ENCODE results near the gene NT5C2.
A peak's percentile ranks its signal among the peaks of the same experiment; 100 is the strongest.
"Not testable (repeated sequence)": the region's sequence is repeated elsewhere in the genome, so short reads cannot be mapped to it uniquely, and the experiment has no call there.

NT5C2 gene

DNA sequence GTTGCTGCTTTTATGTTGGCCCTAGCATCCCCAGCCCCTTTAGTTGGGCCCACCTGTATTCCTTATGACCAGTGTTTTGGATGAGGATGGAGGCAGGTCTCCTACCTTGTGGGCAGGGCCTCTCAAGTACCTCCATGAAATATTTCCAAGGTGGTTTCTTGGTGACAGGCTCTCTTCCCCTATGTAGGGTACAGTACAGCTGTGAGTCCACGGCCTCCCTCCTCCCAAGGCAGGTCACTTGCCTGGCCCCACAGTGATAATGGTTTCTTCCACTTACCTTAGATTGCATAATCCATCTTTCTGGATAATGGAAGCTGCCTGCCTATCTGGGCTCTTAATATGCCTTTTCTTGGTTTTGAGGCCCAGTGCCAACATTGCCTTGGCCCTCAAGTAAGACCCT lies 110.4 kb downstream of the NT5C2 start:
- no peak for DNase-seq

DNA sequence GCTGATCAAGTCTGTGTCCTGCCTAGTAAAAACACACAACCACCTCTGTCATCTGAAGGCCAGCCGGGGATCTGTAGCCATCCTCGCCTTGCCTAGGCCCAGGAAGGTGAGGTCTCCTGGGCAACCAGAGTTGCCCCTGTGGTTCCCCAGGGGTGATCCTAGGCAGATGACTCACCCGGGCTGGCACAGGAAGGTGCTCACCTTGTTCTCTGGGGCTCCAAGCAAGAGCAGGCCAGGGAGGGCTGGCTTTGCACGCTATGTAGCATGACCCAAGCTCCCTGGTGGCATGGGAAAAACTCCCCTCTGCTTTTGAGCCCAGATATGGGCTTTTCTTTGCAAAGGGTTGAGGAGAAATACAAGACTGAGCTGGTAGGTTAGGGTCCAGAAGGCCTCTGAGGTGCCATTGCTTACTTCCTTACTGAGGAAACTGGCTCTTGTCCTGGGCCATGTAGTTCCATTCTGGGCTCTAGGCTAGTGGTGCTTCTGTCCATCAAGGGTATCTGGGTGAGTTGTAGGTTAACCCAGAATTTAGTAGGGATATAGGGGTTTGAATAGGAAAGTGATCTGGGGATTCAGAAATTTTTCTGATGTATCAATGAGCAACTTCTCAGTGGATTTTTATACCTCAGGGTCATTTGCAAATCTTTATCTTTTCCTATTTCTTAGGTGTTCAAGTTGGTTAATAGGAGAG lies 112.0 kb downstream of the NT5C2 start:
- no peak for DNase-seq

DNA sequence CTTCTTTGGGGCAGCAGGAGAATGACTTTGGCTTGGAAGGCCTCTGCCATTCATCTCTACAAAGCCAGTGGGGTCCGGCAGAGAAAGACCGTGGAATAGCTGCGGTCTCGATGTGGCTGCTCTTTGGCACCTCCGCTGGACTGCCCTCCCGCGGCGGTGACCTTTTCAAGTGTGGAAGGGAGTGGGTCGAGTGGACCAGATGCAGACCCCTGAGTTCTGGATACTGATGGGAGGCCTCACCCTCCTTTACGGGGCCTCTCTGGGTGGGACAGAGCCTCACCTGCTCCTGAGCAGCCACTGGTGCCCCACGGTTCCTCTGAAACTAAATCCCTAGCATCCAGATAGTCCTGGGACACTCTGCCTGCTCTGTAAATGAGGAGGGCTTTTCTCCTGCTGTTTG lies 113.1 kb downstream of the NT5C2 start:
- no peak for DNase-seq

DNA sequence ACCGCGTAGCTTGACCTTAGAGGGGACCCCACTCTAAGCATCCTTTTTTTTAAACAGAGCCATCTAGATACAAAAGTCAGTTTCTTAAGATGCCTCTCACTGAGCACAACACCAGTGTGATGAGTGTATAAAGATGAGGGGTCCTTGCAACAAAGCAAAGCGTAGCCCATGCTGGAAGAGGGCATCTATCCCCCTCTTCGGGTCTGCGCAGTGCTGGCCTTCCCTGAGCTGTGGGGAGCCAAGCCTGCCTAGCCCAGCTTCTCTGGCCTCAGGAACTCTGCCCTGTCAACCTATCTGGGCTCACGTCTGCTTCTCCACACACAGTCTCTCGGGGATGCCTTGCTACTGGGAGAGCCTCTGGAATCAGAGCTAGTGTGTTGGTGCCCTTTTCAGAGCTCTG lies 114.0 kb downstream of the NT5C2 start:
- DNase-seq = no peak

DNA sequence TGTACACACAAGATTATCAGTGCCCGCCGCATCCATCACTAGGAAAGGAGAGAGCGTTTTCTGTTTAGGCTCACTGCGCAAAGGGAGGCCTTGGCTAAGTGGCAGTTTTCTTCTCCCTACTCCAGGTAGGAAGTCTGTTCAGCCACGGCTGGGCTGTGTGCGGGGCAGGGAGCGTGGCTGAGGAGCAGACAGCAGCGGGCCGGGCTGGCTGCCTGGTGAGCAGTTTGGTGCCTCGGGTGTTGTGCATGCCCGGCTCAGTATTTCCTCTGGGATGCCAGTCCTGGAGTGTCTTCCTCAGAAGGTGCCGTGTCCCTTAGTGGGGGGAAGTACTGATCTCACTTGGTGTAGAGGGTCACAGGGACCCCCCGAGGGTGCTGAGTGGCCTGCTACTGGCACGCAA lies 114.4 kb downstream of the NT5C2 start:
- DNase-seq = no peak

DNA sequence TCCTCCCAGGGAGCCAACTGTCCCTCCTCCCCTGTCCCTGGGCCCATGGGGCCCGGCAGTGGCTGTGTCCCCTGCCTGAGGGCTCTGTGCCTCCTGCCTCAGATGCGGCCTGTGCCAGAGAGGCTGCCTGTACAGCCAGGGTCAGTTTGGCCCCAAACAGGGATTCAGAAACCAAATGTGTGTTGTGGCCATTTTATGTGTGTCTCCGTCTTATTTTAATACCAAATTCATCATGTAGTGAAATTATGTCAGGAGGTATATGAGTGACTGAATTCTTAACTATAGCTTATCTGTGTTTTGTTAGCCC lies 114.8 kb downstream of the NT5C2 start:
- no peak for DNase-seq

DNA sequence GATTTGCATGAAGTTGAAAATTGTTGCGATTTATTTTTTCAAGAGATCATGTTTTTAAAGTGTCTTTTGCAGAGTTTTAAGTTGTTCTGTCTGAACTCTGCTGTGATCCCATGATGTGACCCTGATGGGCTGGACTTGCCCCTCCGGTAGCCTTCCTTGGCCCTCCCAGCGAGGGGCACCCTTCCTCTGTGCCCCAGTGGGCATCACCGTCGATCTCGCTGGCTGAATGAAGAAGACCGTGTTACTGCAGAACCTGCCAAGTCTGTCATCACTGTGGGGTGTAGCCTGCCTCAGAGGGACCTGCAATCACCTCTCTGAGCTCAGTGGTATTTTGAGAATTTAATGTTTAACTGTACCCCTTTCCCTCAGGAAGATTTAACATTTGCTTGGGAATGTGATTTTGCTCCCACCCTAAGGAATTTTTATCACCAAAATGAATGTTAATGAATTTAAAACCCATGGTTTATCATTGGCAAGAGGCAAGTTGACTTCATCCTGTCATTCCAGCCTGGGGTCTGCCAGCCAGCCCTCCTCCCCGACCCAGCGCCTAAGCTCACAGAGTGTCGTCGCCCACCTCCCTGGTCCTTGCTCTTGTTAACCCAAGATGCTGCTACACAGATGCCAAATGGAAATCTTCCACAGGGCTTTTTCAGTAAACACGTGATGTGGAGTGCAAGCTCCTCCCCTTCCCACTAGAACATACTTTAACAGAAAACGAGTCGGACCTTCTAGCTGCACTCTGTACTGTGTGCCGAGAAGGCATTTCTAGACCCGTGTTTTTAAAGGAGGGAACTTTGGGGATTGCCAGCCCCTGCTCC lies 115.4 kb downstream of the NT5C2 start:
- no peak for DNase-seq

DNA sequence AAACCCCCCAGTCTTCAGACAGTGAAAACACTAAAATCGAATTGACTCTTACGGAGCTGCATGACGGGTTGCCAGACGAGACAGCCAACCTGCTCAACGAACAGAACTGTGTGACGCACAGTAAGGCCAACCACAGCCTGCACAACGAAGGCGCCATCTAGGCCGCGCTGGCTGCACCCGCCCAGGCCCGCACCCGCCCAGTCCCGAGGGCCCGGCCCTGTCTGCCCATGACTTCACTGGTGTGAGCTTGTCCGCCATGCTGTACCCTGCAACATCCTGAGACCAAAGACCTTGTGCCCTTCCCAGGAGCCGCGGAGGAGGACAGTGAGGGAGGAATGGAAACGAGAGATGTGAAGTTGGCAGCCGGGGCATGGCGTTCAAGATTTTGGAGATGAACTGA lies 116.1 kb downstream of the NT5C2 start:
- DNase-seq = no peak

DNA sequence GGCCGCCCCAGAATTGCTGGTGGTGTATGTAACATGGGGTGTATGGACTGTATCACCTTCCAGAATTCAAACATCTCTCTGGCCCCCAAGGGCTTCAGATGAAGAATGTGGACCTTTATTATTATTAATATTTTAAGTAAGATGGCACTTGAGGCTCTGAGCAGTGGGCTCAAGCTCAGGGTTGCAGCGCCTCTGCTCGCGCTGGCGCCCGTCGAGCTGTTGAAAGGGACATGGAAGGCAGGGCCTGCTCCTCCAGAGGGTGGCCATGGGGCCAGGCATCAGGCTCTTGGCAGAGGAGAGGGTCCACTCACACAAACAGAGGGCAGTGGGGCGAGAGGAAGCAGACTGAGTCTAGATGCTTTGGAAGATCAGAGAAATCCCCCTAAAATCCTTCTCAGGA lies 120.2 kb downstream of the NT5C2 start:
- no peak for DNase-seq

DNA sequence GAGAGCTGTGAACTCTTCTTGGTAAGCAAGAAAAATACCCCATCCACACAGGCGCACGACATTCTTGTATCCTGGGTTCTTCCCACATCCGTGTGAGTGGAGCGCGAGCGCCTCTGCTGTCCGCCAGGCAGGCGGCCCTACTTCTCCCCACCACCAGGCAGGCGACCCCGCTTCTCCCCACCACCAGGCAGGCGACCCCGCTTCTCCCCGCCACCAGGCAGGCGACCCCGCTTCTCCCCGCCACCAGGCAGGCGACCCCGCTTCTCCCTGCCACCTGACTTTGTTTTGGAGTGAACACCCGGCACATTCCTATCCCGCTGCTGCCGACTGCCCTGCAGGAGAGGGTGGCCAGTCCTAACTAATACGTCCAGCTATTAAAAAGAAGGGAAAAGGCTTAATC lies 120.8 kb downstream of the NT5C2 start:
- no peak for DNase-seq

DNA sequence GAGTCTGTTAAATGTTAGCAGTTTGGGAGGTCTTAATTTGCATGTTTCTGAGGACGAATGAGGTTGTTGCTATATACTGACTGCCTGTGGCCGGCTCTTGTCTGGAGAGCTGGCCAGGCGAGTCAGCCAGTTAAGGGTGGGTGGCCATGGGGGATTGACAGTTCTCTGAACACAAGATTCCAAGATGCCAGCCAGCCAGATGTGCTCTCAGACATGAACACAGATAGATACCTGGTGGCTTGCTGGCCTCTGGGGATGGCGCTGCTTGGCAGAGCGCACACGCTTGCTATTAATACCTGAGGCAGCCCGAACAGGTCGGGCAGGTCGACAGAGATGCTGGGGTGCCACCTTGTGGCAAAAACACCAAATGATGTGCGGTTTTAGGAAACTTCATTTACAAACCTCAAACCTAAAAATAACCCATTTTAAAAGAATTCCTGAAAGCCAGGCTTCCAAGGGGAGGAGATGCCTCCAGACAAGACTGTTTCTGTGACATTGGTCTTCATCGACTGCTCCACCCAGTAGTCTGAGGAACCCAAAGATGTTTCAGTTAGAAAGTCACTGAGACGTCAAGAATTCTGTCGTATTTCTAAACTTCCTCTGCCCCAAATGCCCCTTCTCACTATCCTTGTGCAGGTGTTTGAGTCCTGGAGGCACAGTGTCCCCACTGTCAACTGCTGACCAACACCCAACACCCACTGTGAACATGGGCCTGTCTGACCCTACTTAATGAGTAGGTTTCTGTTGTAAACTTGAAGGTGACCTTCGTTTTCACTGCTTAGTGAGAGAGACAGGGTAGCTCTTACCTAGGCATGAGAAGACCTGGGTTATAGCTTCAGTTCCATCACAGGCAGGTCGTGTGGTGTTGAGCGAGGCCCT lies 123.4 kb downstream of the NT5C2 start:
- peak; percentile 89 for DNase-seq

DNA sequence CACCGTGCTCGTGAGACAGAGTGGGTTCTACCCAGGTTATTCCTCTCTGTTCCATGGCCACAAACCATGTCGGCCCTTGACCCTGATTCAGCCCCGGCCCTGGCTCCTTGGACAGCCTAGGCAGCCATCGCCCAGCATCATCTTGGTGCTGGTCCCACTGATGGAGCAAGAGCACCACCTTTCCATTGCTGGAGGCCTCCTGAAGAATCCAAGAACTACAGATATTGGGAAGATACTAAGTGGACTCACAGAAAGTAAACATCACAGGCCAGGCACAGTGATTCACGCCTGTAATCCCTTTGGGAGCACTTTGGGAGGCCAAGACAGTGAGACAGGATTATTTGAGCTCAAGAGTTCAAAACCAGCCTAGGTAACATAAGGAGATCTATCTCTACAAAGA lies 125.1 kb downstream of the NT5C2 start:
- DNase-seq = no peak

DNA sequence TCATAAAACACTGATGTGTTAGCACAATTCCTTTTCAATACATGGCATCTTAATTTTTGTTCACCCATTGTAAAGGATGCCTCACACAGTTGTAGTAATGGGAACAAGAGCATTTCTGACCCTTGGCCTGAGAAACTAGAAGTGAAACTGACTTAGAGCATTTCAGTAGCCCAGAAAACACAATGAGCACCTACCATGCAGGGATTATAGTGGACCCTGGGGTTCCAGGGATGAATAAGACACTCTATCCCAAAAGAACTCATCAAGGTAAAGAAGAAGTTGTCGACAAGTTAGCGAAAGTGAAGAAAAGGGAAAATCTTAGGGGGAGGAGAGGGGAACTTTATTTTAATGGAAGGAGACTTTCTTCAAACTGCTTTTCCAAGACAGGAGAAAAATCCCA lies 125.6 kb downstream of the NT5C2 start:
- DNase-seq = no peak

DNA sequence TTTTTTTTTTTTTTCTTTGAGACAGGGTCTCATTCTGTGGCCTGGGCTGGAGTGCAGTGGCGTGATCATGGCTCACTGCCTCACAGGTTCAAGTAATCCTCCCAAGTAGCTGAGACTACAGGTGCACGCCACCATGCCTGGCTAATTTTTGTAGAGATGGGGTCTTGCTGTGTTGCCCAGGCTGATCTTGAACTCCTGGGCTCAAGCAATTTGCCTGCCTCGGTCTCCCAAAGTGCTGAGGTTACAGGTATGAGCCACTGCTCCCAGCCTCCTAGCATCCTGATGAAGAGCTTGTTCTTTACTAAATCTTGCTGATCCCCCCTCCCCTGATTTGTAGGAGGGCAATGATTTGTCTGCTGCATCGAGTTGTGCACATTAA lies 126.0 kb downstream of the NT5C2 start:
- DNase-seq = not testable (repeated sequence)

DNA sequence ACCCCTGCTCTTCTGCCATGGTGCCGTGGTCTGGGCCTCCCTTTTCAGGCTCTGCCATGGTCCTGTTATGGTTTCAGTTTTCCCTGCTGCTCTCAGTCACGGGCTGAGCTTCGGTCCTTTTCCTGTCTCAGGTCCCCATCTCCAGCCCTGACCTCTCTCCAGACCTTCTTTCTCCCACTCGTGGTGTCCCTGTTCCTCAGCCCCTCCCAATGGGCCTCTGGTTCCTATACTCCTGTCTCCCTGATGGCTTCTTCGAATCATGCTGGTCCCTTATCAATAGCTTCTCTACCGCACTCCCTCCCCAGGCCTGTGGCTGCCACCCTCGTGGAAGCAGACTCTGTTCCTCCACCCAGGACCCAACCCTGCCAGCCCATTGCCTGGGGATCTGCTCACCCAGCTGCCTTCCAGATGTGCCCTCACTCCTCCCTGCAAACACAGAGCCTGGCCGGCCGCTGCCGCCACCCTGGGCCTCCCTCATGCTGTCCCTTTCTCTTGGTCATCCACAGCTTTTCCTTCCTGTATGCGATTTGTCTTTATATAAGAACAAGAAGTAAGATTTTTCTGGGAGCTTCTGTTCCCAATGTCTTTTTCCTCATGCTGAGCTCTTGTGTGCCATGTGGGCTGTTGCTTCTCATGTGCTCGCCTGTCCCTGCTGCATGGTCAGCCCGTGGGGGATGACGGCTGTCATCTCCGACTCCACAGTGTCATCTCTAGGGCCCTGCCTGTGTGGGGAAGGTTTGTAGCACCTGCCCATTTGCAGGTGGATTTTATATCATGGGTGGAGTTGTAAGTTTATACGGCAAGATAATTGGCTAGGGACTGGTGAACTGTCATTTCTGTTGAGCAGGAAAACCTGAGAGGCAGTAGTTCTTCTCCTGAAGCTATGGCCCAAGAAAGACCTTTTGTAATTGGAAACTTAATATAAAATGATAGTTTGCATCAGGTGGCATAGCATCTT lies 126.7 kb downstream of the NT5C2 start:
- no peak for DNase-seq

DNA sequence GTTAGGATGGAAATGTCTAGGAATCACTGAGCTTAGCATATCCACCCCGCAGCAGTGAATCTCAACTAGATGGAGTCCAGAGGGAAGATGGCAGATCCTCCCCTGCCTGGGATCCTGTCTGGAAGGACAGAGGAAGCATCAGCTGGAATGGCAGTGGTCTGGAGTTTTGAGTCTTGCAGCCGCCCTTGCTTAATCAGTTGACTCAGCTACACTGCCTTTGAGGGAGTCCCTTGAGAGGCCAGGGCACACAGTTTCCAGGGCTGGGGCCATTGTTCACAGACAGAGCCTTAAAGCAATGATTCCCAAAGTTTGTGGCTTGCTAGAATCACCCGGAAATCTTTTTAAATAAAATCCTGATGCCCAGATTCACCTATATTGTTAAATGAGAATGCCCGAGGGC lies 128.1 kb downstream of the NT5C2 start:
- DNase-seq = no peak

DNA sequence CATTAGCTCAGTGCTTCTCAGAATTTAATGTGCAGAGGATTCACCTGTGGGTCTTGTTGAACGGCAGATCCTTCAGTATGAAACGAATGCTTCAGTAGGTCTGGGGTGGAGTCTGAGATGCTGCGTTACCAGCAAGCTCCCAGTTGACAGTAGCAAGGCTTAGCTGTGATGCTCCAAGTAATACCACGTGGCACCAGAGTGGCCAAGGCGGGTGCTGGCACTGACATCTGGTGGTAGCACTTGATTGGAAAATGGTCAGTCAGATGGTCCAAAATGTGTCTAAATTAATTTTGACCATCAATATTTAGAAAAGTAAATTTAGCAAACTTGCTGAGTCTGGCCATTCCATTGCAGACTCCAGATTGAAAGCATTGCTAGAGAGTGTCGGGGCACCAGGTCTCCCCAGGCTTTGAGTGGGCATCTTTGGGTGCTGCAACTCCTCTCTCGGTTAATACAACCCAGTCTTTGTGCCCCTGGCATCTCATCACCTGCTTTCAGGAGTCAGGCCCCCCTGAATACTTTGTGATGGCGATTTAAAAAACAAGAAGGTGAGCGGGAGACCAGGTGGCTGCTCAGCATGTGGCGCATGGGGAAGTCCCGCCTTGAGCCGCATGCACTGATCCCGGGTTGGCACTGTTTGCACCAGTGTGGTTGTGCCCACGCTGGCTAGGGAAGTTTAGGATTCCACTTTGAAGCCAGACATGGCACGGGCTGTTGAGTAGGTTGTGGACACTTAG lies 130.1 kb downstream of the NT5C2 start:
- DNase-seq = no peak

DNA sequence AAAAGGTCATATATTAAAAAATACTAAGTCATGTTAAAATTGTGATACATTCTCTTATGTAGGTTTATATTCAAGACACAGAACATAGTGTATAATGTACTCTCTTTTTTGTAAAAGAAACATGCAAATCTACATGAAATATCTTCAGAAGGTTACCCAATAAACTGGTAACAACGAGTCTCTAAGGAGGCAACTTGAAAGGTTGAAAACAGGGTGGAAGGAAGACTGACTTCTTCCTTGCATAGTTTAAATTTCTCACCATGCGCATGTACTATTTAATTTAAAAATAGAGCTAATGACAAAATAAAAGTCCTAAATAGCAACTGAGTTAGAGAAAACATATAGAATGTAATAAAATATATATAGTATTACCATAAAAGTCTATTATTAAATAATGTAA lies 132.5 kb downstream of the NT5C2 start:
- DNase-seq = no peak

DNA sequence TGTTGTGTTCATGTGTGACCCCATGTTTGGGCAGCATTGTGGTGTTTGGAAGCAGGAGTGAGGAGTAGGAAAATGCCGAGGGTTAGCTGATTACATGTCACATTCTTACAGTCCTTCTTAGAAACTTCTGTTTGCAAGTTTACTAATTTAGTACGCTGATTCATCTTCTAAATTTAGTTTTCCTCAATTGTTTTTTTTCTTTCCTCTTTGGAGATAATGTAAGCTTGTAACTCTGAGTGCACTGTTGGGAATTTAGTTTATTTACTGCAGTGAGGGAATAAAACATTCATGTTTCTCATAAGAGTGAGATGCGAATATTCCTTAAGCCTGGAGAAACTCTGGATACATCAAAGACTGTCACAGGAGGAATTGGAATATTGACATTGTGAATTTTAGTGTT lies 135.0 kb downstream of the NT5C2 start:
- DNase-seq = no peak

DNA sequence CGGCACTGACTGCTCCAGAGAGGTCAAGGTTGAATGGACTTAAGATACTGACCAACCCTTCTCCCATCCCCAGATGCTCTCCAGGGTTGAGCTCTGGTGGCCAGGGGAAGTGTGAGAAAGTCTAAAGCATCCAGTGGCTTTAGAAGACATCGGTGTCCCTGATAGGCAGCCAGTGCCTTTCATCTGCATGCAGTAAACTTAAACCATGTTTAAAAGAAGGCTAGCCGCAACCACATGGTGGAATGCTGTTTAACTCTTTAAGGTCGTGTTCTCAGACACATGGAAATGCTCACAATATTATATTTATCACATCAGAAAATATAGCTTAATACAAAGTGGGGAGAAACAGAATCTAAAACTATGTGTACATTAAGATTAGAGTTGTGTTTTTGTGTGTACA lies 138.0 kb downstream of the NT5C2 start:
- no peak for DNase-seq

DNA sequence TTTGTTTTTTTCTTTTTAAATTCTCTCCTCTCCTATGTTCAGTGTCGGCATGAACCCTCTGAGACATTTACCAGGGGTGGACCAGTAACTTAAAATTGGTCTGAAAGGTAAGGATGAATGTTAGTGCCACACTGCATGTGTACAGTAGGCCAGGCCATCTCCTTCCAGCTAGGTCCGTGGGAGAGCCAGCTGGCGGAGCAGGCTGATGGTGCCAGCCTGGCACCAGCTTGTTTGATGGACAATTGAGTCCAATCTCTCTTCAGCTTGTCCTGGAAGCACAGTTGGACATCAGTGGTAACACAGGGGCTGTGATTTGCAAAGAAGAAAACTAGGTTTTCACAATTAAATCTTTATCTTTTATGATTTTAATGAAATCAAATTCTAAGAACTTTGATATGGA lies 138.5 kb downstream of the NT5C2 start:
- DNase-seq = no peak
